Smooth muscle cell (in vitro differentiated cells): ENCODE results near the gene KSR2. TPM values are rescaled to one million over a fixed set of nuclear protein-coding genes. Genes with fewer than 3 reads are reported as not detected.

Experiments used
- DNase-seq: peaks from one replicate; lab custom pipeline; 2025; ENCODE audit not compliant: unreplicated experiment; lab: John Stamatoyannopoulos, UW
- H2AFZ ChIP-seq: fragments of 200-600 bp; sonication (generic); 2 replicates; pipeline ENCODE4 v1.6.0; 2016; ENCODE audit warnings: antibody characterized with exemption, low read depth, mild to moderate bottlenecking
- H3F3A ChIP-seq: fragments of 200-600 bp; sonication (generic); 2 replicates; pipeline ENCODE4 v1.6.0; 2017; ENCODE audit warnings: antibody characterized with exemption, low read depth
- H3K27ac ChIP-seq: fragments of 200-600 bp; sonication (generic); 2 replicates; pipeline ENCODE4 v1.5.1; 2016; ENCODE audit warnings: low read depth, mild to moderate bottlenecking
- H3K27me3 ChIP-seq: fragments of 200-600 bp; sonication (generic); 2 replicates; pipeline ENCODE4 v1.6.1; 2016; ENCODE audit warnings: low read depth, mild to moderate bottlenecking
- H3K36me3 ChIP-seq: fragments of 200-600 bp; sonication (generic); 2 replicates; pipeline ENCODE4 v1.5.1; 2016; ENCODE audit warnings: low read depth
- H3K4me1 ChIP-seq: fragments of 200-600 bp; sonication (generic); 2 replicates; pipeline ENCODE4 v1.5.1; 2016; ENCODE audit warnings: low read depth
- H3K4me2 ChIP-seq: fragments of 200-600 bp; sonication (generic); 2 replicates; pipeline ENCODE4 v1.6.0; 2016; ENCODE audit warnings: mild to moderate bottlenecking
- H3K4me3 ChIP-seq: fragments of 200-600 bp; sonication (generic); 2 replicates; pipeline ENCODE4 v1.5.1; 2016; ENCODE audit warnings: mild to moderate bottlenecking
- H3K79me2 ChIP-seq: fragments of 200-600 bp; sonication (generic); 2 replicates; pipeline ENCODE4 v1.6.0; 2016; ENCODE audit warnings: low read depth, mild to moderate bottlenecking
- H3K9ac ChIP-seq: fragments of 200-600 bp; sonication (generic); 2 replicates; pipeline ENCODE4 v1.6.0; 2016; ENCODE audit warnings: low read depth
- H3K9me3 ChIP-seq: fragments of 200-600 bp; sonication (generic); replicated peaks from 2 replicates; pipeline ENCODE4 v1.5.1; 2016; ENCODE audit warnings: low read depth
- H4K20me1 ChIP-seq: fragments of 200-600 bp; sonication (generic); 2 replicates; pipeline ENCODE4 v1.6.0; 2016; ENCODE audit warnings: low read depth
- CTCF ChIP-seq: fragments of 200-600 bp; sonication (generic); IDR thresholded peaks from 2 replicates; pipeline ENCODE4 v1.5.1; 2017; ENCODE audit warnings: borderline replicate concordance, mild to moderate bottlenecking, antibody characterized with exemption; ENCODE audit not compliant: insufficient read depth, poor library complexity, severe bottlenecking
- WGBS: methylation state at CpG from one replicate; pipeline ENCODE4 v1.1.7; 2016; ENCODE audit warnings: low lambda C conversion rate; 5-methylcytosine and 5-hydroxymethylcytosine counted together
- polyA plus RNA-seq: library from polyadenylated mRNA; unstranded; fragments of >200 nt; fragmentation: Nextera tagmentation; extraction: Ambion mirVana; gene quantifications from 2 replicates; pipeline ENCODE4 v1.2.1, GENCODE V29; 2016
- total RNA-seq: library from RNA; depleted of rRNA; stranded (reverse); fragments of >200 nt; gene quantifications from 2 replicates; pipeline ENCODE4 v1.2.3, GENCODE V29; 2014

Gene KSR2
- total and polyA plus RNA-seq, 2 experiments from 2014 or later, result 0.04 TPM; not detected in 1

GRCh38 chr12:117981267-117981666, 12.5 kb upstream of the KSR2 start:
- H3K27me3 ChIP-seq, result peaks cover 3% of the 10 kb centered on the region
- H3K4me2 ChIP-seq, result no peak overlapping the region
- H3K4me1 ChIP-seq, result no peaks in the 10 kb centered on the region
- no peaks in the 10 kb centered on the region for H3K79me2 ChIP-seq
- no peak overlapping the region for H3K27ac ChIP-seq
- WGBS, result 84% methylated on average over 5 of the region's 5 CpGs
- H2AFZ ChIP-seq, result no peak overlapping the region
- DNase-seq, result no peak
- H3K9me3 ChIP-seq, result no peaks in the 10 kb centered on the region
- TF ChIP-seq CTCF, result no peak
- no peaks in the 10 kb centered on the region for H3K36me3 ChIP-seq
- no peaks in the 10 kb centered on the region for H4K20me1 ChIP-seq
- no peaks in the 10 kb centered on the region for H3F3A ChIP-seq
- H3K9ac ChIP-seq, result no peak overlapping the region
- H3K4me3 ChIP-seq, result no peak overlapping the region

- H3K27me3 ChIP-seq, result peaks cover 3% of the 10 kb centered on the region
- 91% methylated on average over 4 of the region's 4 CpGs for WGBS
- TF ChIP-seq CTCF, result no peak
- no peaks in the 10 kb centered on the region for H3K9me3 ChIP-seq
- H3K4me3 ChIP-seq, result no peak overlapping the region
- no peaks in the 10 kb centered on the region for H4K20me1 ChIP-seq
- no peaks in the 10 kb centered on the region for H3K79me2 ChIP-seq
- H3K9ac ChIP-seq, result no peak overlapping the region
- H3K4me2 ChIP-seq, result no peak overlapping the region
- no peak overlapping the region for H2AFZ ChIP-seq
- no peaks in the 10 kb centered on the region for H3F3A ChIP-seq
- DNase-seq, result no peak
- H3K4me1 ChIP-seq, result no peaks in the 10 kb centered on the region
- H3K36me3 ChIP-seq, result no peaks in the 10 kb centered on the region
- no peak overlapping the region for H3K27ac ChIP-seq
Observed at GRCh38 chr12:117980616-117981015, 11.8 kb upstream of the KSR2 start.

GRCh38 chr12:117977373-117977772, 8.6 kb upstream of the KSR2 start:
- Histone ChIP-seq H3K27ac (no peak overlapping the region), H3K9me3 (no peaks in the 10 kb centered on the region), H4K20me1 (no peaks in the 10 kb centered on the region), H2AFZ (no peak overlapping the region), H3K36me3 (no peaks in the 10 kb centered on the region), H3K4me3 (no peak overlapping the region), H3K27me3 (peaks cover 3% of the 10 kb centered on the region), H3K4me1 (no peaks in the 10 kb centered on the region), H3K79me2 (no peaks in the 10 kb centered on the region), H3K9ac (no peak overlapping the region), H3K4me2 (no peak overlapping the region), H3F3A (no peaks in the 10 kb centered on the region)
- TF ChIP-seq CTCF, result no peak
- WGBS, result 89% methylated on average over 1 of the region's 1 CpG
- DNase-seq, result no peak

GRCh38 chr12:117975006-117975405, 6.2 kb upstream of the KSR2 start:
- H3K27me3 ChIP-seq, result peaks cover 5% of the 10 kb centered on the region
- H3K4me1 ChIP-seq, result no peaks in the 10 kb centered on the region
- DNase-seq, result no peak
- H3K4me3 ChIP-seq, result no peak overlapping the region
- H3K27ac ChIP-seq, result no peak overlapping the region
- H4K20me1 ChIP-seq, result no peaks in the 10 kb centered on the region
- no peaks in the 10 kb centered on the region for H3F3A ChIP-seq
- TF ChIP-seq CTCF, result no peak
- no peak overlapping the region for H3K4me2 ChIP-seq
- WGBS, result 83% methylated on average over 3 of the region's 3 CpGs
- H3K9me3 ChIP-seq, result no peaks in the 10 kb centered on the region
- H3K36me3 ChIP-seq, result no peaks in the 10 kb centered on the region
- H3K79me2 ChIP-seq, result no peaks in the 10 kb centered on the region
- H2AFZ ChIP-seq, result no peak overlapping the region
- H3K9ac ChIP-seq, result no peak overlapping the region
